Testis (tissue), 3 donors: ENCODE results near the gene FOXO6. TPM values are rescaled to one million over a fixed set of nuclear protein-coding genes. Genes with fewer than 3 reads are reported as not detected.

ENCODE experiments used
- DNase-seq: peaks from one replicate; pipeline ENCODE4 v3.0.0-alpha.2; 2019
- H3K27ac ChIP-seq, 2 donors: fragments of 200-600 bp; sonication (generic); one replicate each; pipeline ENCODE4 v1.5.1; 2019
- H3K27me3 ChIP-seq: fragments of 200-600 bp; sonication (generic); one replicate; pipeline ENCODE4 v1.5.1; 2019
- H3K36me3 ChIP-seq: fragments of 200-600 bp; sonication (generic); one replicate; pipeline ENCODE4 v1.5.1; 2017; ENCODE audit warnings: low read depth; ENCODE audit errors: missing control alignments
- H3K4me1 ChIP-seq: fragments of 200-600 bp; sonication (generic); one replicate; pipeline ENCODE4 v1.5.1; 2019
- H3K4me3 ChIP-seq, 2 donors: fragments of 200-600 bp; sonication (generic); one replicate each; pipeline ENCODE4 v1.5.1; 2017 to 2019
- H3K9me3 ChIP-seq: fragments of 200-600 bp; sonication (generic); one replicate; pipeline ENCODE4 v1.5.1; 2017
- CTCF ChIP-seq, 3 experiments: fragments of 450-650 bp in 2 of 3; fragments of 200-600 bp in 1 of 3; sonication (generic) in 1 of 3; IDR thresholded peaks; one replicate each; pipeline ENCODE4 v1.5.1; 2016 to 2019; ENCODE audit warnings: antibody characterized with exemption in 3 of 3, mild to moderate bottlenecking in 2 of 3, moderate library complexity in 1 of 3
- POLR2A ChIP-seq: fragments of 450-650 bp; IDR thresholded peaks from one replicate; pipeline ENCODE4 v1.6.1; 2017; ENCODE audit warnings: antibody characterized with exemption, mild to moderate bottlenecking, moderate library complexity
- WGBS, 2 donors: methylation state at CpG; one replicate each; pipeline ENCODE4 v1.1.5; 2018; 5-methylcytosine and 5-hydroxymethylcytosine counted together
- intact Hi-C: fragments of 100-400 bp; cut with DNase I; formaldehyde crosslinking; loops from one replicate; pipeline ENCODE4 v1.15.1; 2023; ENCODE audit warnings: low total_unique reads
- polyA plus RNA-seq: library from polyadenylated mRNA; stranded (reverse); fragments of 350-450 nt; fragmentation: Illumina TruSeq; extraction: RNeasy Lipid Tissue Mini Kit (QIAGEN cat#74804); gene quantifications from one replicate; pipeline ENCODE4 v1.2.3, GENCODE V29; 2014; ENCODE audit warnings: low read depth, low replicate concordance; ENCODE audit not compliant: insufficient read depth
- total RNA-seq, 2 donors: library from RNA; depleted of rRNA; stranded (reverse); fragments of >200 nt; gene quantifications; one replicate each; pipeline ENCODE4 v1.2.3, GENCODE V29; 2016

The FOXO6 gene
- total and polyA plus RNA-seq, 3 donors from 2014 or later: 2.4 to 4.5 (median 3.8) TPM

- H3K27ac ChIP-seq: no peak overlapping the region
- WGBS, 2 donors: 75 to 98% methylated on average over 3 to 4 of the region's 4 CpGs
- intact Hi-C loops: no loop called here
- TF ChIP-seq POLR2A (no peak), CTCF (IDR thresholded peaks at IDR 0.05) (no peak)
- H3K9me3 ChIP-seq: no peaks in the 10 kb centered on the region
- H3K36me3 ChIP-seq: no peaks in the 10 kb centered on the region
- DNase-seq: no peak
- no peak overlapping the region for H3K4me3 ChIP-seq
- no peaks in the 10 kb centered on the region for H3K27me3 ChIP-seq
- H3K4me1 ChIP-seq: no peaks in the 10 kb centered on the region
Observed at GRCh38 chr1:41345434-41346075, 15.7 kb upstream of the FOXO6 start.

- TF ChIP-seq POLR2A (no peak), CTCF (IDR thresholded peaks at IDR 0.05) (no peak)
- H3K27ac ChIP-seq: no peak overlapping the region
- no peaks in the 10 kb centered on the region for H3K36me3 ChIP-seq
- H3K4me3 ChIP-seq: no peak overlapping the region
- DNase-seq: no peak
- H3K9me3 ChIP-seq: no peaks in the 10 kb centered on the region
- intact Hi-C loops: no loop called here
- no peaks in the 10 kb centered on the region for H3K4me1 ChIP-seq
- H3K27me3 ChIP-seq: no peaks in the 10 kb centered on the region
- 92 to 97% methylated on average over 2 of the region's 2 CpGs for WGBS, 2 donors
Observed at GRCh38 chr1:41347276-41347675, 14.0 kb upstream of the FOXO6 start.

DNA sequence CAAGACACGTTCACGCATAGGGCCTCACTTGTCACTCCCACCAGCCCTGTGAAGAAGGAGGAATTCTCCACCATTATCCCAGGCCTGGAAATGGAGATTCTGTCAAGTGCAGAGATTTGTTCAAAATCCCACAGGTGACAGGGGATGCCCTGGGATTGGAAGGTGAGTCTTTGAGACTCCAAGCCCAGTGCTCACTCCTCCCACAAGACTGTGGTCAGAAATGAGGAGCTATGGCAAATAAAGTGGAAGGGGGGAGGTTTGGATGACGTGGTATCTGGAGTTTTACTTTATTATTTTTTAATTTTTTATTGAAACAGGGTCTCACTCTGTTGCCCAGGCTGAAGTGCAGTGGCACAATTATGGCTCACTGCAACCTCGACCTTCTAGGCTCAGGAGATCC, 12.8 kb upstream of the FOXO6 start:
- H3K9me3 ChIP-seq: no peaks in the 10 kb centered on the region
- H3K27me3 ChIP-seq: no peaks in the 10 kb centered on the region
- no peaks in the 10 kb centered on the region for H3K36me3 ChIP-seq
- no peak for TF ChIP-seq POLR2A
- no peak for TF ChIP-seq CTCF (IDR thresholded peaks at IDR 0.05)
- no peak overlapping the region for H3K4me3 ChIP-seq
- intact Hi-C loops: no loop called here
- no peak overlapping the region for H3K27ac ChIP-seq
- no peak for DNase-seq
- H3K4me1 ChIP-seq: no peaks in the 10 kb centered on the region
- WGBS, 2 donors: 85 to 89% methylated on average over 4 of the region's 4 CpGs

DNA sequence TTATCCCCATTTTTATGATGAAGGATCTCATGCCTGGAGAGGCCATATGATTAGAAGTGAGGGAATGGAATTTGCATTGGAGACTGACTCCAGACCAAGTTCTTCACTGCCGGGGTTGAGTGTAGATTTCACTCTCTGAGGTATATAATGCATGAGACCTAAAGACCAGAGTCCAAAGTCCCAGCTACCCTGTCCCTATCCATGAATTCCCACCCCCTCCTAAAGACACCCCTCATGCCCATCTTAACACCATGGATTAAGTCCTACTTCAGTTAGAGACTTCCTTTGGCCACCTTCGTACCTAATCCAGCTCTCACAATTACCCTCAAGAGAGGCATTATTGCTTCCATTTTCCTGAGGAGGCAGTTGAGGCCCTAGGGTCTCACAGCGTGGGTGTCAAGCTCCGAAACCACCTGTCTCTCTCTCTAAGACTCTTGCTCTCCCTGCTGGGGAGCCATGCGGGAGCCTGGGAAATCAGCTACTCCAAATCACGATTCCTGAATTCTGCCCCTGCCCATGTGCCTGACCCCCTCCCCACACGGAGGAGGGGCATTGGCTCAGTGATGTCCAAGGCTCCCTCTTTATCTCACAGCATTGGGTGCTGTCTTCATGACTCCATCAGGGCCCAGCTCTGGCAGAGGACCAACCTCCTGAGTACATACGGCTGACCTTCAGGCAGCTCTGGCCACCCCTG, 11.7 kb upstream of the FOXO6 start:
- 94 to 97% methylated on average over 6 to 8 of the region's 8 CpGs for WGBS, 2 donors
- TF ChIP-seq CTCF (IDR thresholded peaks at IDR 0.05): no peak
- TF ChIP-seq POLR2A: no peak
- no peaks in the 10 kb centered on the region for H3K9me3 ChIP-seq
- H3K27ac ChIP-seq: no peak overlapping the region
- no peak overlapping the region for H3K4me3 ChIP-seq
- no peaks in the 10 kb centered on the region for H3K36me3 ChIP-seq
- no peak for DNase-seq
- H3K27me3 ChIP-seq: no peaks in the 10 kb centered on the region
- no peaks in the 10 kb centered on the region for H3K4me1 ChIP-seq
- intact Hi-C loops: no loop called here

- no peak for DNase-seq
- intact Hi-C loops: no loop called here
- no peaks in the 10 kb centered on the region for H3K4me1 ChIP-seq
Observed at GRCh38 chr1:41350055-41350378, 11.2 kb upstream of the FOXO6 start.

More at GRCh38 chr1:41350055-41350378, 11.2 kb upstream of the FOXO6 start:
- Histone ChIP-seq H3K4me3 (no peak overlapping the region), H3K27ac (no peak overlapping the region), H3K9me3 (no peaks in the 10 kb centered on the region), H3K27me3 (no peaks in the 10 kb centered on the region), H3K36me3 (no peaks in the 10 kb centered on the region)
- TF ChIP-seq POLR2A: no peak
- no peak for TF ChIP-seq CTCF (IDR thresholded peaks at IDR 0.05)
- 73 to 78% methylated on average over 2 of the region's 2 CpGs for WGBS, 2 donors
